CD4-positive, alpha-beta T cell treated with Interleukin-4 for 4 hours (primary cell): Measurements from ENCODE around the gene CHRM2.
"Not testable (repeated sequence)": the region's sequence is repeated elsewhere in the genome, so short reads cannot be mapped to it uniquely, and the experiment has no call there.

Source experiments
- DNase-seq: peaks from one replicate; pipeline ENCODE4 v3.0.0-alpha.2; 2020

CHRM2 gene

DNA sequence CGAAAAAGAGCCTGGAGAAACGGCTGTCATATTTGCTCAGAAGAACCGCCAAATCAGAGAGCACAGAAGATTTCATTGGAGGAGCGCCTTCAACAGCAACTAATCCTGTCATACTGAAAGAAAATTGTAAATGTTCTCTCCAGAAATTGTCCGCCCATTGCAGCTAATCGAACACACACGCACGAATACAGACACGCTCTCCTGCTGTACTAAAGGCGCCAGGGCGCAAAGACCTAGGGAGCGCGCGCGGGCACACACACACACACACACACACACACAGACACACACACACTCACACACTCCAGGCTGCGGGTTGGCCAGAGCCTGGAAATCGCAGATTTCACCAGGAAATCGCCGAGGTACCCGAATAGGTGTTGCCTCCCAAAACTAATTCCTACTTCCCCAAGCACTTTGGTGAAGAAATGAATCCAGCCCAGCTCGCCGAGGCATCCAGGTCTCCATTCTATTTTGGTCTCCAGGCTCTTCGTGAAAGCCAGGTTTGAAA is at the start of gene CHRM2:
Gene CHRM2, plus strand, starts transcription at position 157 of the 505 bp plus-strand sequence. CDS start 146,214 bp downstream, outside the sequence.
- no peak for DNase-seq

GRCh38 chr7:136831398-136831797 is 37.1 kb upstream of the CHRM2 start:
- not testable (repeated sequence) for DNase-seq

DNA sequence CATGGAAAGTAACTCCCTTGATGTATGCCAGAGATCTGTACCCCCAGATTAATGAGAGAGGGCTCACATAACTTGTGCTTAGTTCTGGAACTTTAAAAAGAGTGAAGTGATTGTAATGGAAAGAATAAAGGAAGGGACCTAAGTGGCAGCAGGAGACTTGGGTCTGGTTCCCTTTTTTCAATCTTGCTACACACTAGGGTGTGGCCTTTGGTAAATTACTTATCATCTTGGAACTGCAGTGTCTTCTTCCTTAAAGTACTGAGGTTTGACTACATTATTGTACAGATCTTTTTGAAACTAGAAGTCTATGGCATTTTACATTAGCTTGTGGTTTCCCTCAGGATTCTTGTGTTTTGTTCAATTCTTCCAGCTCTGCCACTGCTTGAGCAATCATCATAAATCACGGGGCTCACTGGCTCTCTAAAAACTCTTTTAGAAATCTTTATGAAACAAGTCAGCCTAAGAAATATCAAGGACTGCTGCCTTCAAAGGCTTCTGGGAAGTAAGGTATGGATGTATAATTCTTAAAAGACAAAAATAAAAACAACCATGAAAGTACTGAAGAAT is 22.5 kb upstream of the CHRM2 start:
- DNase-seq, result no peak

- no peak for DNase-seq
Measured at GRCh38 chr7:136847858-136848257, 20.6 kb upstream of the CHRM2 start.

DNA sequence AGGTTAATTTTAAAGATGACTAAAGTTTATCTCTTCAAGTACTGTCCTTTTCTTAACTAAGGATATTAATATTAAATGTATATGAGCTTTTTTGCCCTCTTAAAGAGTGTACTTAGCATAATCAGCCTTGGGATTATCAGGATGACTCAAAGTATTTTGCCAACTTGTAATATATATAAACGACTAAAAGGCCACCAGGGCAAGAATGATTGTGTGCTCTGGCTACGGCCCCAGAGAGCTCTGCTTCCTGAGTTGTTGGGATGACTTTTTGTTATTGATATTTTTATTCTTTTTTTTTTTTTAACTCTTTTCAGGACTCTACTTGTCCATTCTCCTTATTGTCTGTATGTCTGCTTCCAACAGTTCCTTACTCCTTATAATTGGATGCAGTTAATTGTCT is 14.8 kb upstream of the CHRM2 start:
- no peak for DNase-seq

GRCh38 chr7:136857573-136857972 is 10.9 kb upstream of the CHRM2 start:
- no peak for DNase-seq

GRCh38 chr7:136859803-136860202 is 8.6 kb upstream of the CHRM2 start:
- no peak for DNase-seq

- DNase-seq, result no peak
Measured at GRCh38 chr7:136865236-136865635, 3.2 kb upstream of the CHRM2 start.

DNA sequence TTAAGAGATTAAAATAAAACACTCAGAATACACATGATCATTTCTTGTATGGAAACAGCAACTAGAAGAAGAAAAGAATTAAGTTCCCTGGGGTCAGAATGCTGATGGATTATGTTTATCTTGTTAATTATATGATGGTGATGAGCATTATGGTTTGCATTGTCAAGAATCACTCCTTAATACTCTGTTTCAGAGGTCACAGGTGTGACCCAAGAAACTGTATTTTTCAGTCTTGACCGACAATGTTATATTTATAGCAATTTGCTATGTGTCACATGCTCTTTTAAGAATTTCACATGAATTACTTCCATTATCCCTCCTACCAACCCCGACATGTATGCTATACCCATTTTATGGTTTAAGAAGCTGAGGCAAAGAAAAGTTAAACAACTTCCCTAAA is 2.7 kb upstream of the CHRM2 start:
- DNase-seq, result no peak

DNA sequence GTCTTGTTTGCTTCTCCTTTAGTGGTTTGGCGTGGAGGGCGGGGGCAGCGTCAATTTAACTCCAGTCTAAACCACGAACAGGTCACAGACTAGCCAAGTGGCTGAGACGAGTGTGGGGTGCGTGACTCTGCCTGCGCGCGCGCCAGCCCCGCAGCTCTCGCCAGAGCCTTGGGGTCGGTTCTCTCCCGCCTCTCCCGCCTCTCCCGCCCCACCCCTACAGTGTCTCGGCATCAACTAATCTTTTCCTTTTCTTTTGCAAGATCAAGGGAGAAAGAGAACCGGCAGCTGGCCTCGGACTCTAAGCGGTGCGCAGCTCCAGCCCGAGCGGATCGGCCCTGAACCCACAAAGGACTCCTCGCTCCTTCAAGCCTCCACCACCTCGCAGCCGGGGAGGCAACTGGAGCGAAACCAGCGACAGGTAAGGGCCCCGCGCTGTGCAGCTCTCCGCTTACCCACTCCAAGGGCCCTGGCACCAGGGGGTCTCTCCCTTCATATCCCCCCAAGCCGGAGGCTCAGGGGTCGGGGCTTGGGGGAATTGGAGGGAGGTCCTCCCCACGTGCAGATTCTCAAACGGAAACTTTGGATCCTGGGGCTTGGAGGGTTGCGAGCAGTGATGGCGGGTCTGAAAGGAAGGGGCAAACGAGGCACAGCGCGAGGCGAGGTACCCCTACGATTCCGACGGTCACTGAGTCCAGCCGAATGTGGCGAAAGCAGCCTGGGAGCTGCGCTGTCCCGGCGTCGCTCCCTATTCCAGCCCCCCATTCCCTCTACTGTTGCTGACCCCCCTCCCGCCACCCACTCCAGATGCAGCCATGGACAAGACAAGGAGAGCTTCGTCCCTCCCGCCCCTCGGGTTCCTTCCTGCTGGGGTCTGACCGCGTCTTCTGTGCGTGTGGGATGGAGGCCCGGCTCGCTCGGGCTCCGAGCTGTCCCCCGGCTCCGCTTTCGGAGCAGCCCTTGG is 829 bp downstream of the CHRM2 start:
- no peak for DNase-seq

DNA sequence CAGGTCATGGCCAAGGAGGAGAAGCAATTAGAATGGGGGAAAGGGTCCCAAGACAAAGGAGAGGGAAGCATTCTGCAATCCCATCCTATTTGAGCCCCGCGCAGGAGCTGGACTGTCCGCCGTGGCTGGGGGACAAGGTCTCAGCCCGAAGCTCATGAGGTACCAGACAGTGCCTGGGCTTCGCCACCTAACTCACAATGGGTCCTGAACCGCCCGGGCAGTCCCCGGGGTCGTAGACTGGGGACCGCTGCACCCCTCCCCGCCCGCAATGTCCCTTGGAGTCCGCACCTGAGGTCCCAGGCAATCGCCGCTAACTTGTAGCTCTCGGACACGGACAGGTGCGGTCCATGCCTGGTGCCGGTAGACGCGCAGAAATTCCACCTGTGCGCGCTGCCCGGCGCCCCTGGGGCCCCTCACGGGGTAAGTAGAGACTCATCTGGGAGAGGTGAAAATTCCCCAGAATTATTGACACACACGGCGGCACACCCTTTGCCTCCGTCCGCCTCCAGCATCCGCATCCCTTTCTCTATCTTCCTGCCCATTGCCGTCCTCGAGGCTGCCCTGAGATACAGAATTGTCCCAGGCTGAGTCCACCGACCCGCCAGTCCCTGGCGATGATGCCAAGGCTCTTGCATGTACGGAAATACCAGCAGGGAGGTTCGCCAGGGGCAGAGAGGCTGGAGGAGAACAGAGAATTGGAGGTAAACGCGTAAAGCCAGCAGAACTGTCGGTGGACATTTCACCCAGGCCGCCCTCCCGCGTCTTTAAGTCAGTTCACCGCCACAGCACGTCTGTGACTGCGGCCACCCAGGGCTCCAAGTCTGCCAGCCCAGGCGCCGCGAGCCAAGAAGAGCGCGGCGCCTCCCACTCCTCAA is 1.8 kb downstream of the CHRM2 start:
- no peak for DNase-seq

GRCh38 chr7:136870866-136871487 is 2.5 kb downstream of the CHRM2 start:
- DNase-seq, result no peak

GRCh38 chr7:136874393-136875032 is 6.1 kb downstream of the CHRM2 start:
- DNase-seq, result no peak

GRCh38 chr7:136877509-136877908 is 9.1 kb downstream of the CHRM2 start:
- DNase-seq, result no peak

DNA sequence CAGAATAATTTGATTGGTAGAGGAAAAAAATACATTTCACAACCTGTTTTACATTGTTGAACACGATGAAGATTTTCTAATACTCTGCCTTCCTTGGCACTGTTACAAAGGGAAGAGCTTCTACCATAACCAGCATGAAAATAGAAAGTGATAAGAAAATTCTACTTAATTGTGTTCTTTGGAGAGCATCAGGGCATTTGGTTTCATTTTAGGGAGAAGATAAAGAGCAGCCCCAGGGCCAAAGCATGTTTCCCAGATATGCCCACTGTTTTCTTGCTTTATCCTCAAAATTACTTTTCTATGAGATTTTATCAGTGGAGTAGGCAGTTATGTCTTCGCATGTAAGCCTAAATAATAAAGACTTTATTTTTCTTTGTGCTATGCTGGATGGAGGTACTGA is 9.5 kb downstream of the CHRM2 start:
- DNase-seq, result no peak

DNA sequence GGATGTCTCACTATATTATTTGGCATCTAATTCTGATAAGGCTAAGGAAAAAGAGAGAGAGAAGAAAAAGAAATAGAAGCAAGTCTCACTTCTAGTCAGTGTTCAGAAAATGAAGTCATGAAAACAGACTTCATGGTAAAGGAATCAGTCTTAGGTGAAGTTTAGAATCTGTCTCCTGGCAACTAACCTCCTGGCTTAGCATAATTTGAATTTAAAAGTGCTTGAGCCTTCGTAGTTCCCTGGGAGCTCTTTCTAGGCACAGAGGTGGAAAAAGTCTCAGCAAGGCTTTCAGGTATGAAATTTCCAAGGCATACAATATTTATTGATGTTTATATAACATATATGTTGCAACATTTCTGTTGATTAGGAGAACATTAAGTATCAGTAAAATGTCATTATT is 10.4 kb downstream of the CHRM2 start:
- DNase-seq, result no peak

DNA sequence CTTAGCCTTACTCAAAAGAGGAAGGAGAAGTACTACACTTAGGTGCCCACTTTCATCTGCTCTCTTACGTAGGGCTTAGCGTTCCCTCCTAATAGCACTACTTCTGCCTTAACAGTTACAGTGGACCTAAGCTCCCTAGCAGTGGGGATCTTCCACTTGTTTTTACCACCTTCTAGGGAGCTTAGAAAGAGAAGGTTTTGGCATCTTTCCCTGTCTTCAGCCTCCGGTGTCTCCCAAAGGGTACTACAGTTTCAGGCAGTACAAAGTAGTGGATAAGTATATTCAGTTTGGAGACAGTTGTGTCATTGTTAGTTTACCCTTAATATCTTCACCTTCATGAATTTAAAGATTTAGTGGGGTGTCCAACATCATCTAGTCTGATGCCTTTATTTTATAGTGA is 14.6 kb downstream of the CHRM2 start:
- DNase-seq, result no peak

GRCh38 chr7:136884492-136884891 is 16.0 kb downstream of the CHRM2 start:
- DNase-seq, result no peak

DNA sequence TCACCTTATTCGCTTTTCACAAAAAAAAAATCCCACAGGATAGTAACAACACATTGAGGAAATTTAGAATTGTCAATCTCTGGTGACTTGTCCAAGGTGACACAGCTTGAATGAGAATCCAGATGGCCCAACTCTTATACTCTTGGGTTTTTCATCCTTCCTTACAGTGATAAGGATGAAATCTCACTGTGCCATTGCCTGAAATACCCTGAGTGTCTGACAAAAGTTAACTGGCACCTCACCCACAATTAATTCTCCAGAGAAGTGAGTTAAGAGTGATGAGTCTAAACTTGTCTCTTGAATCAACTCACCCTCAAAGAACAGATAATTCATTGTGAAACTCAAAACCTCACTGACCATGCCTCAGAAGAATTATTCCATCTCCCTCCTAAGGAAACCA is 18.9 kb downstream of the CHRM2 start:
- no peak for DNase-seq

- DNase-seq, result no peak
Measured at GRCh38 chr7:136890399-136890798, 21.9 kb downstream of the CHRM2 start.

- no peak for DNase-seq
Measured at GRCh38 chr7:136891850-136892249, 23.4 kb downstream of the CHRM2 start.

DNA sequence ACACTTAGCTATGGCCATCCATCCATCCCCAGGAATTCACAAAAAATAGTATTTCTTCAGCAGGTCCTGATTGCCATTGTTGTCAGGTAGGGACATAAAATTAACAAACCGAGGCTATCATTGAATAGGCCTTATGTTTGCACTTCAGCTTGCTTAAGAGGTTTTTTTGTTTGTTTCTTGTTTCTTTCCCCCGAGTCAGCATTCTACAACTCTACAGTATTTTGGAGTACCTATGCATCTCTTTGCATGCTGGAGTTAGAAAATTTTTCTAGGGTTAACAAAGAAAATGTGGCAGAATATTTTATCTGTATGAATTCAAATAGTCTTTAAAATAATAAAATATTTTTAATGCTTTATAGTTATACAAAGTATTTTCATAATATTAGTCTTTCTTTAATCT is 26.3 kb downstream of the CHRM2 start:
- DNase-seq, result no peak
